Stimulated activated naive CD8-positive, alpha-beta T cell treated with anti-CD3 and anti-CD28 coated beads, Interleukin-15, amount 100 ng/mL, for 72 hours (primary cell): ENCODE data around the gene KCNIP2.

Source experiments
- ATAC-seq: fragments of 150-1000 bp; cut with Tn5 transposase; 2 replicates; pipeline ENCODE4 v1.10.0; 2021; ENCODE audit warnings: mild to moderate bottlenecking, moderate library complexity
- DNase-seq, 2 donors: peaks; one replicate each; pipeline ENCODE4 v3.0.0; 2021 to 2022
- H3K27ac Mint-ChIP-seq, 2 donors: one replicate each; pipeline ENCODE4 v1.8.0; 2022; ENCODE audit warnings: mild to moderate bottlenecking in 2 of 2, mixed read lengths in 2 of 2, moderate library complexity in 2 of 2
- H3K27me3 Mint-ChIP-seq: one replicate; pipeline ENCODE4 v1.8.0; 2022; ENCODE audit warnings: mixed read lengths
- H3K4me1 Mint-ChIP-seq: one replicate; pipeline ENCODE4 v1.8.0; 2022; ENCODE audit warnings: mild to moderate bottlenecking, mixed read lengths
- H3K4me3 Mint-ChIP-seq, 2 donors: one replicate each; pipeline ENCODE4 v1.8.0; 2022; ENCODE audit warnings: mild to moderate bottlenecking in 2 of 2, mixed read lengths in 2 of 2, moderate library complexity in 1 of 2
- H3K9me3 Mint-ChIP-seq, 2 donors: one replicate each; pipeline ENCODE4 v1.8.0; 2022; ENCODE audit warnings: mixed read lengths in 2 of 2

The KCNIP2 gene

DNA sequence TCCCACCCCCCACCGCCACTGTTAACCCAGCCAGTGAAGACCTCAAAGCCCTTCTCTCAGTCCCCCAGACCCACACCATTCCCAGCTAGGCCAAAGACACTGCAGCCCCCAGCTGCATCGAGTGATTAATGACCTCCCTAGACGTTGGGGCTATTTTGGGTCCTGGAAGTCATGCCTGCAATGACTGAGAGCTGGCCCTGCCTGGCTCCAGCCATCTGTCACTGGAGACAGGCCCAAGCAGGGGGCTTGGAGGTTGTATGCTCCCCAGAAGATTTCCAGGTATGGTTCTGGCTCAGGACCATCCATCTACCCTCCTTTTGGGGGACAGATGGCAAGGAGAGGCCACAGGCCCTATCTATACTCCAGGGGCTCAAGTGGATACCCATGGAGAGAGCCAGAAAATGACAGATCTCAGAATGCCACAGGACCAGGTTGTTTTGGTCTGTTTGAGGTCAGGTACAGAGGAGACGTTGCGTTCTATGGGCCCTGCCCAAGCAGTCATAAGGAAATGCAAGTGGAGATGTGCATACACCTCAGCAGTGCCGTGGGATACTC lies 5.1 kb downstream of the KCNIP2 start:
- peaks cover 30% of the 10 kb centered on the region for H3K27me3 Mint-ChIP-seq
- peaks cover 70% of the 10 kb centered on the region for H3K4me1 Mint-ChIP-seq
- no peak for ATAC-seq
- no peaks in the 10 kb centered on the region for H3K9me3 Mint-ChIP-seq
- no peak overlapping the region for H3K4me3 Mint-ChIP-seq
- no peak overlapping the region for H3K27ac Mint-ChIP-seq
- no peak for DNase-seq

DNA sequence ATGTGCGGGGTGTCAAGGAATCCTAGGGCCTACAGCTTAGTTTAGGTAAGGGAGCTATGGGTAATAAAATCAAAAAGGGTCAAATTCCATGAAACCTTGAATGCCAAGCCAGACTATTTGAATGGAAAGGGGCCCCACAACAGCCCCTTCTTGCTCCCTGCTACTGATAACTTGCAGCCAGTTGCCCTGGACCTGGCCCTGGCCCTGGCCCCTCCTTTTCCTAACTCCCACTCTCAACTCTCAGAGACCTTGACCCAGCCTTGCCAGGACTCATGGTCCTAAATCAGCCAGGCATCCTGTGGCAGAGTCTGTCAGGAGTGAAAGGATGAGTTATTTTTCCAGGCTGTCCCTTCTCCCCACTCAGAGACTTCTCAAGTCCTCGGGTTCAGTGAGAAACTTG lies 5.9 kb downstream of the KCNIP2 start:
- H3K4me1 Mint-ChIP-seq: peaks cover 70% of the 10 kb centered on the region
- no peak overlapping the region for H3K27ac Mint-ChIP-seq
- H3K9me3 Mint-ChIP-seq: no peaks in the 10 kb centered on the region
- H3K27me3 Mint-ChIP-seq: peaks cover 25% of the 10 kb centered on the region
- DNase-seq: no peak
- ATAC-seq: no peak
- H3K4me3 Mint-ChIP-seq: no peak overlapping the region

DNA sequence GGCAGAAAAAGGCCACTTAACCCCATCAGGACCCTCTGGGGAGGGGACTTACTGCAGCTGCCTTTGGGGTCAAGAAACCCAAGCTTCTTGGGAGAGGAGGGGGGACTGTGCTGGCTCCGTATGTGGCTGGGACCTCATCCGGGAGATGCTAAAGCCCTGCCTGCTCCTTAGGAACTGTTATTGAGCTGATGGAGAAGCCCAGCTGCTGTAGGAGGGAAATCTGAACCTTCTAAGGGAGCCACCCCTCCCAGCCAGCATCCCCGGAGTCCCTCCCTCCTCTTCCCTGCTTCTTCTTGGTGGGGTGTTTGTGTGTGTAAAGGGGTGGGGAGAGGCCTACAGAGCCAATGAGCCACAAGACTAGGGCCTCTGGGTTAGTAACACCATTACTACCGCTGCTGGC lies 8.2 kb downstream of the KCNIP2 start:
- peaks cover 1% of the 10 kb centered on the region for H3K27me3 Mint-ChIP-seq
- no peaks in the 10 kb centered on the region for H3K9me3 Mint-ChIP-seq
- DNase-seq (no peak), ATAC-seq (no peak)
- H3K4me1 Mint-ChIP-seq: peaks cover 65% of the 10 kb centered on the region
- H3K27ac Mint-ChIP-seq: no peak overlapping the region
- H3K4me3 Mint-ChIP-seq: no peak overlapping the region

DNA sequence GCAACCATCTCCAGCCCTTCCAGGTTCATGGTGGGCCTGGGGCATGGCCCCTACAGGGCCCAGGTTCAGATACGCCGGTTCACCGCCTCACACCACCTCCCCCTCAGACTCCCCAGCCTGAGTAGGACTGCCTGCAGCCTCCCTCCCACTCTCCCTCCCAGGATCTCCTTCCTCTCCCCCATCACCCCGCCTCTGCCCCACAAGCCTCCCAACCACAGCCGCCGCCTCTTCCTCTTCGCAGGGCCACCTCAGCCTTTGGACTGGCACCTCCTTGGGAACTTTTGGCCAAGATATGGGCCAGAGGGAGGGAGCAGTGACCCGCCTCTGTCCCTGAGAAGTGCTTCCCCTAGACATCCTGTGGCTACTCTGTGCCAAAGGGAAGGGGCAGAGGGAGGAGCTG lies 9.3 kb downstream of the KCNIP2 start:
- no peak for ATAC-seq
- no peaks in the 10 kb centered on the region for H3K9me3 Mint-ChIP-seq
- H3K27ac Mint-ChIP-seq: no peak overlapping the region
- peak overlapping the region in 1 of 2 donors; percentile 34 for H3K4me3 Mint-ChIP-seq
- H3K4me1 Mint-ChIP-seq: peaks cover 63% of the 10 kb centered on the region
- no peak for DNase-seq
- H3K27me3 Mint-ChIP-seq: no peaks in the 10 kb centered on the region

DNA sequence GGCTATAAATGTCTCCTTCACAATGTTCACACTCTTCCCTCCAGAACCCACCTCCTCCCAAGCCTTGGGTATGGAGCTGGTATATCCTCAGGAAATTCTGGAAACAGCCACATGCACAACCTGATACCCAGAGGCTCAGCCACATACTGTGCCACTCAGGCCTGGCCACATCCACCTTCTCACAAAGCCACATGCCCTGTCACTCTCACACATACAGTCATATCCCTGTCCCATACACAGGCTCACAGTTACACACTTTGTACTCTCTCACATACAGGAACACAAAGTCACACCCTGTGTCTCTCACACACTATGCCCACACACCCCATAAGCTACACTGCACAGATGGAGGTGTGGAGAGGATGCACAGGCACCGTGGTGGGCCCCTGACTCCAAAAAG lies 10.1 kb downstream of the KCNIP2 start:
- no peaks in the 10 kb centered on the region for H3K27me3 Mint-ChIP-seq
- no peak overlapping the region for H3K27ac Mint-ChIP-seq
- DNase-seq (no peak), ATAC-seq (no peak)
- H3K4me1 Mint-ChIP-seq: peaks cover 60% of the 10 kb centered on the region
- H3K9me3 Mint-ChIP-seq: no peaks in the 10 kb centered on the region
- H3K4me3 Mint-ChIP-seq: no peak overlapping the region

DNA sequence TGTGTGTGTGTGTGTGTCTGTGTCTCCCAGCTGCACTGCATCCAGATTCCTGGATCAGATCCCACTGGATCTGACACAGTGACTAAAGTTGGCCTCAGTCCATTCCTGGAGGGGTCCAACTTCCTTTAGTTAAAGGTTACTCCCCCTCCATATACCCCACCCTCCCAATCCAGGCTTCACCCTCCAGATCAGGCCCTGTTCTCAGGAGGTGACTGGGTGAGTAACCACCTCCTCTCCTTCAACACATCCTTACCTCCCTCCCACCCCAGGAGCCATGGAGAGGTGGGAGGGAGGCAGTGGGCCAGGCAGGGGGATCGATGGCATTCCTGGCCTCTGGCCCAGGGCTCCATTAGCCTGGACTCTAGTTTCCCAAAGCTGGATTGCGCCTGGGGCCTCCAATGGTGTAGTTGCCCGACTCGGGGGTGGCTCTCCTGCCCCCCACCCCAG lies 11.3 kb downstream of the KCNIP2 start:
- Mint-ChIP-seq H3K4me3 (no peak overlapping the region), H3K27me3 (no peaks in the 10 kb centered on the region), H3K27ac (no peak overlapping the region), H3K9me3 (no peaks in the 10 kb centered on the region), H3K4me1 (peaks cover 60% of the 10 kb centered on the region)
- DNase-seq (no peak), ATAC-seq (no peak)

DNA sequence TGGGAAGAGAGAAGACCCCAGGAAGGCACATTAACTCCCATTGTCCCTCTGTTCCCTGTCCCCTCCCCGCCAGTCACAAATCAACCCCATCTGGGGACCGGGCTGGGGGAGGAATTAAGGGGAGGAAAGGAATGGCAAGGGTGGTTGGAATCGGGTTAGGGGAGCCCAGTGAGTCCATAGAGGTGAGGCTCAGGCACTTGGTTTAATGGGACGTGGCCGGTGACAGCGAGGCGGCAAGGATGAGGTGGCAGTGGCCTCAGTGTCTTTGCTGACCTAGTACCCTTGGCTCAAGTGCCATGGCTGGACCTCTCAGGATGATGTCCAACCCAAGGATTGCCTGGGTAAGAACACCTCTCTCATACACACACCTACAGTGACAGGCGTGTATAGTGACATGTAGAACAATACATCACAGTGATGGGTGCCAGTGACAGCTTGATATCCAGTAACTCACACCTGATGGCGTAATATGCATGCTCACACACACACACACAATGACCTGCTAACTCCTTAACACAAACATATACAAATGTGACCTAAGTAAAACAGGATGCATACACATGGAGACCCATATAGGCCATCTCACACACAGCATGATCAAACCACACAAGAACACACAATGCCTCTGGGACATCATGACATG lies 12.3 kb downstream of the KCNIP2 start:
- Mint-ChIP-seq H3K4me1 (peaks cover 60% of the 10 kb centered on the region), H3K27ac (peak overlapping the region; percentile 95 to 99), H3K9me3 (no peaks in the 10 kb centered on the region), H3K4me3 (peak overlapping the region; percentile 88 to 92), H3K27me3 (no peaks in the 10 kb centered on the region)
- DNase-seq: no peak
- ATAC-seq: no peak

DNA sequence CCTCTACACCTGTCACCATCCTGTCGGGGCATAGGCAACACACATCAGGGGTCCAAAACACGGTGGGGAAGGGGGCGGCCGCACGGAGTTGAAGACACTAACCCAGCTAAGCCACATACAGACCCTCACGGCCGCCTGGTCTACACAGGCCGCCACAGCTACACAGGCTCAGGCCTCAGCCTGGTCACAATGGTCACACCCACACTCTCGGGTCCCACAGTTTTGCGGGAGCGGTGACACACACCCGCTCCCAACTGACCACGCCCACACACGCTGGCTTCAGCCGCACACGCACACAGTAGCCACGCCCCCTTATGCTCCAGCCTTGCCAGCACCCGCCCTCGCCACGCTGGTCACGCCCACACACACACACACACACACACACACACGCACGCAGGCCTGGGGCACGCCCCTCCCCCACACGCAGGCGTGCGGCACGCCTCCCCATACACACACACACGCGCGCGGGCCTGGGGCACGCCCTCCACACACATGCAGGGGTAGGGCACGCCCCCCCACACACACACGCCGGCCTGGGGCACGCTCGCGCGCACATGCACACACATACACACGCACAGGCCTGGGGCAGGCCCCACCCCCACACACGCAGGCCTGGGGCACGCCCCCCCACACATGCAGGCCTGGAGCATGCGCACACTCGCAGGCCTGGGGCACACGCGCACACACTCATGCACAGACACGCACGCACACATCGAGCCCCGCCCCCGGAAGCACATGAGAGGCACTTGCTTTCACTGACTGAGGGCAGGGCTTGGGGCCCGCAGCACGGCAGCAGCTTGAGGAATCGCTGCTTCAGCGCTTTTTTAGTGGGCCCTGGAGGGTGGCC lies 13.1 kb downstream of the KCNIP2 start:
- peaks cover 54% of the 10 kb centered on the region for H3K4me1 Mint-ChIP-seq
- peak overlapping the region; percentile 88 to 92 for H3K4me3 Mint-ChIP-seq
- no peaks in the 10 kb centered on the region for H3K9me3 Mint-ChIP-seq
- peak overlapping the region; percentile 95 to 99 for H3K27ac Mint-ChIP-seq
- no peaks in the 10 kb centered on the region for H3K27me3 Mint-ChIP-seq
- peak; percentile 80 for ATAC-seq
- DNase-seq: peak; percentile 86 to 88

DNA sequence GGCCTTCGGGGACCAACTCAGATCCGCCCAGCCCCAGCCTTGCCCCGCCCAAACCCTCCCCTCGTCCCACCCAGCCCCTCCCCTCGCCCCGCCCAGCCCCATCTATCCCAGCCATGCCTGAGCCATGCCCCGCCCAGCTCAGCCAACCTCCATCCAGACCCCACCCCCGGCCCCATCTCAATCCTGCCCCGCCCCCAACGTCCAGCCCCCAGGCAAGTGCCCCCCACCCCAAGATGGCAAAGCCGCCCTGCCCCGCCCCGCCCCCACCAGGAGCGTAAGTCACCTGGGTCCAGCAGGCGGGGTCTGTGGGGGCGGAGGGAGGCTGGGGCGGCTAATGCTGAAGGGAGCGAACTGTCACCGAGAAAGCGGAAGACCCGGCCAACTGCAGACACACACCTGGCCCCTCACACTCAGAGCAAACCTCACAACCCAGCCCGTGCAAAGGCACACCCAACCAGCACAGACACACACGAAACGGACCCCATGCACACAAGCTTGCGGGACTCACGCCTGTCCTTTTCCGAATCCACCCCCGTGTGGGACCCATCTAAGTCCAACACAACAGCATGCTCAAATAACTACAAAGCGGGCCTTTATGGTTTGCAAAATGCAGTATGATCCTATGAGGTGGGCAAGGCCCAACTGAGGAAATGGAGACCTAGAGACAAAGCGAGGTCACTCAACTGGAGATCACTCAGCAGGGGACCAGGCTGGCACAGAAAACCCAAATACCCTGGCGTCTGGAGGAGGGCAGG lies 13.9 kb downstream of the KCNIP2 start:
- DNase-seq (peak; percentile 61 to 69), ATAC-seq (peak; percentile 41)
- Mint-ChIP-seq H3K4me3 (peak overlapping the region; percentile 88 to 92), H3K27ac (peak overlapping the region; percentile 47 to 99), H3K27me3 (no peaks in the 10 kb centered on the region), H3K4me1 (peaks cover 46% of the 10 kb centered on the region), H3K9me3 (no peaks in the 10 kb centered on the region)

DNA sequence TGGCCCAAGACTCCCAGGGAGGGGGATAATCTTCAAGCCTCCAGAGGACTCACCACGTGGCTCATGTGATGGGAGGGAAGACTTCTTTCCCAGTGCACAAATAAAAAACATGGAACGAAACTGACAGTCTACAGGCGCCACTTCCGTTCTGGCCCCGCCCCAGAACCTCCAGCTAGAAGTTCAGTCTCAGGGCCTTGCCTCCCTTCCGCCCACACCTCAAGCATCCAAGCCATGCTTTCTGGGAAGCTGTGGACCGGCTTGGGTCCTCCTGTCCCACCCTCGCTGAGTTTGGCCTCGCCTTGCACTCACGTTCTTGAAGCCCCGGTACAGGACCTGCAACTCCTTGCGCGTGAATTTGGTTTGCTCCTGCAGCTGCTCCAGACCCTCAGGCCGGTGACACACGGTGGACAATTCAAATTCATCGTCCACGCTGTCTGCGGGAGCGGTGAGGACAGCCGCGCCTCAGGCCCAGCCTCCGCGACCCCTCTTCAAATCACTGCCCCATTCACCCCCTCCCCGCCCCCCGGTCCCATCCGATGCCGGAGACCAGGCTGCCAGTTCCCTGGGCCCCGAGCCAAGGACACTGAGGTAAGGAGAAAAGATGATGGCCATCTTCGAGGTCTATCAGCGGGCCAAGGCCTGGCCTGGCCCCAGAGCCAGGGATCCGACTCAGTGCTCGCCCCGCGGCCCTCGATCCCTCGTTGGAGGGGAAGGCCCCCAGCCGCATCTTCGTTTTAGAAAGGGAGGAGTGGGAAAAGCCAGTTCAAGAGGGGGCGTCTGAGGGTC lies 14.6 kb downstream of the KCNIP2 start:
- Mint-ChIP-seq H3K27ac (no peak overlapping the region), H3K27me3 (no peaks in the 10 kb centered on the region), H3K9me3 (no peaks in the 10 kb centered on the region), H3K4me3 (no peak overlapping the region), H3K4me1 (peaks cover 39% of the 10 kb centered on the region)
- ATAC-seq (no peak), DNase-seq (no peak)

DNA sequence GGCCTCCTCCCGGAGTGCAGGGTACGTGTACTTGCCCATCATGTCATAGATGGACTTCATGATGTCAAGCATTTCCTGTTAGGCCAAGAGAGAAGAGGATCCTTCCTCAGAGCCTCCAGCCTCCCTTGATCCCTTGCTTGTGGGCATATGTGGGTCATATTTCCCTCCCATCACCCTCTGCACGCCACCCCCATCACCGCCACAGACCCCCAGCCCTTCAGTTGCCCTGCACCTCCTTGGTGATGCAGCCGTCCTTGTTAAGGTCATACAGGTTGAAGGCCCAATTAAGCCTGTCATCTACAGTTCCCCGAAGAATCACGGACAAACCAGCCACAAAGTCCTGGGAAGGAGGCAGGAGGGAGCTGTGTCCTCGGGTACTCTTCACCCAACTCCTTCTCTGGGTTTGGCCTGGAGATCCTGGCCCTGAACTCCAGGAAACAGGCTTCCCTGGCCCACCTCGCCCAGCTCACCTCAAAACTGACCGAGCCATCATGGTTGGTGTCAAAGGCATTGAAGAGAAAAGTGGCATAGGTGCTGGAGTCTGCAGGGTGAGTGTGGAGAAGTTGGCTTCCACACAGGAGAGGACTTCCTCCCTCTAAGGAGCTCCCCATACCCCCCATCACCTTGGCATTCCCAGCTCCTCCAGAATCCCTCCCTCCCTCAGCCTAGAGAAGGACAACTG lies 15.5 kb downstream of the KCNIP2 start:
- no peak overlapping the region for H3K4me3 Mint-ChIP-seq
- DNase-seq: no peak
- H3K27me3 Mint-ChIP-seq: no peaks in the 10 kb centered on the region
- no peak for ATAC-seq
- H3K4me1 Mint-ChIP-seq: peaks cover 30% of the 10 kb centered on the region
- H3K27ac Mint-ChIP-seq: no peak overlapping the region
- no peaks in the 10 kb centered on the region for H3K9me3 Mint-ChIP-seq

DNA sequence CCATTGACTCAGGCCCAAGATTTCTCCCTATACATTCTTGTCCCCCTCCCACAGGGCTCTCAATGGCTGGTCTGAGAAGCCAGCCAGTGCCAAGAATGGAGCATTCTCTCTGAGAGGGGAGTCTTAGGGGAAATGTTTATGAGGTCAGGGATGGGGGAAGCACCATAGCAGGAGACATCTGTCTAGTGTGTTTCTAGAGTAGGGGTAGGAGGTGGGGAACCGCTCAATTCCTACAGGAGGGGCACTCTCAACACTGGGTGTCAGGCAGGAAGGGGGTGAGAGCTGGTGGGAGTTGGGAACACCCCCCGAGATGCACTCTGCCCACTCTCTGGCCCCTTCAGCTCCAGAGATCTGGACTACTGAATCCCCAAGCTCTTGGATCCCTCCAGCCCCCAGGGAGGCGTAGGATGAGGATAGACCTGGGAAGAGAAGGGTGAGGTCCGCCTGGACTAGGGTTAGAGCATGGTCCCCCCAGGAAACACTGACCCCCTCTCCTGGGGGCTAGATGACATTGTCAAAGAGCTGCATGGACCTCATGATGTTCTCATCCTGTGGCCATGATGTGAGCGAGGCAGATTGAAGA lies 16.7 kb downstream of the KCNIP2 start:
- Mint-ChIP-seq H3K4me1 (peaks cover 24% of the 10 kb centered on the region), H3K27me3 (no peaks in the 10 kb centered on the region), H3K27ac (no peak overlapping the region), H3K4me3 (no peak overlapping the region), H3K9me3 (no peaks in the 10 kb centered on the region)
- ATAC-seq: no peak
- no peak for DNase-seq

DNA sequence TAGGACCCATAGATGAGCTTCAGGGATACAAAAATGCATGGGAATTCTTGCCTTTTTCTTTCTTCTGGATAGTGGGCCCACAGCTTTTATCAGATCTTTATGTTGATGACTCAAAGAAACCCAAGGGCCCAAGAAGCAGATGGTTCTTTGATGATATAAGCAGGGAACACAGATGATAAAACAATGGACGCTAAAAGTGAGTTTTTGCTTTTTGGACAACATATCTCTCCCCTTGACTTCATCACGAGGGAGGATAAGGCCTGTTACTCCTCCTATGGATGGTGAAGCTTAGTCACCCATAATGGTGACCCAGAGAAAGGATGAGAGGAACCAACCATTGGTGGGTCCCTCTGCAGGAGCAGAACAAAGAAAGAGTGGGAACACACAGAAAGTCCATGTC lies 18.9 kb downstream of the KCNIP2 start:
- no peaks in the 10 kb centered on the region for H3K27me3 Mint-ChIP-seq
- H3K4me1 Mint-ChIP-seq: peaks cover 15% of the 10 kb centered on the region
- no peak overlapping the region for H3K27ac Mint-ChIP-seq
- no peaks in the 10 kb centered on the region for H3K9me3 Mint-ChIP-seq
- ATAC-seq (no peak), DNase-seq (no peak)
- H3K4me3 Mint-ChIP-seq: no peak overlapping the region

DNA sequence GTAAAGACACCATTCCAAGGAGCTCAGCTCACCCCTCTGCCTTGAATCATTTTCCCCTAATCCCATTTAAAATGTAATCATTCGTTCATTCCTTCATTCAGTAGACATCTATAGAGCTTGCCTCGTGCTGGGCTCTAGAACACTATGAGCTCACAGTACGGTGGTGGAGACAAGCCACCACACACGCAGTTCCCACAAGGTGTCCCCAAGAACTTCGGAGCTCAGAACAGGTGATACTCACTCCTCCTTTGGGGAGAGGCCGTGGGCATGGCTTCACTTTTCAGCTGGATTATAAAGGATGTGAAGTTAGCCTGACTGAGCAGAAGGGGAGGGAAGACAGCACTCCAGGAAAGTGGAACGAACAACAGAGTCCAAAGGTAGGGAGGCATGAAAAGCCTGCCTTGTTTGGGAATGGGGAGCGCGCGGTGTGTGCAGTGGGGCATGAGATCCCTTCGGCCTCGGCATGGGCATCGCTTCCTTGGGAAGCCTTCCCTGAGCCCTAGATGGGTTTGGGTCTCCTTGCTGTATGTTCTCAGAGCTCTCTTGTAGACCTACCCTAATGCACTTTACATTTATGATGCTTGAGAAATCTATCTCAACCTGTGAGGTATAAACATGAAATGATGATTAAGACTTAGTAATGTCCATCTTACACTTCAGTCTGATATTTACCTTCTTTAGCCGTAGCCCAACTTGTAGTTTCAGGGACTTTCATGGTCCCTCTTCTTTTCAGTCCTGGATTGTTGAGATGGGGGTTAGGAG lies 24.5 kb downstream of the KCNIP2 start:
- ATAC-seq (peak; percentile 67), DNase-seq (no peak)
- Mint-ChIP-seq H3K9me3 (no peaks in the 10 kb centered on the region), H3K4me3 (peak overlapping the region; percentile 91 to 93), H3K27me3 (no peaks in the 10 kb centered on the region), H3K27ac (peak overlapping the region; percentile 95 to 98), H3K4me1 (peaks cover 40% of the 10 kb centered on the region)
